ENCODE measurements around the gene AGBL4. TPM values are rescaled to one million over a fixed set of nuclear protein-coding genes. Genes with fewer than 3 reads are reported as not detected.

AGBL4 gene
- total and polyA plus RNA-seq, 2 of the 4 experiments (the other 2 are of a cell fraction) = not detected

GRCh38 chr1:48654606-48655210 is 1369.0 kb downstream of the AGBL4 start:
- intact Hi-C loops (cut with micrococcal nuclease) = no loop called here
- no peak overlapping the region for H3K14ac ChIP-seq (replicated peaks; ENCODE audit: low read depth, low read length)
- H2AK9ac ChIP-seq (replicated peaks; ENCODE audit: low read depth, low read length, poor library complexity) = no peak overlapping the region
- no peaks in the 10 kb centered on the region for H3K36me3 ChIP-seq (ENCODE audit: control insufficient read depth, insufficient read depth, low read length)
- H3K18ac ChIP-seq (ENCODE audit: low read depth, low read length) = no peak overlapping the region
- H3K56ac ChIP-seq (ENCODE audit: extremely low read depth, insufficient read depth, low read length) = no peak overlapping the region
- no peak for DNase-seq
- H3K4me3 ChIP-seq (ENCODE audit: insufficient read depth, low read depth, low read length) = no peak overlapping the region
- H2AFZ ChIP-seq (replicated peaks; ENCODE audit: low read length, poor library complexity) = no peak overlapping the region
- ChIA-PET CTCF (no interaction called here), POLR2A (ENCODE audit: unreplicated experiment) (no interaction called here)
- H4K5ac ChIP-seq (ENCODE audit: low read depth, low read length) = no peak overlapping the region
- H4K8ac ChIP-seq (ENCODE audit: low read depth in 2 of 2, low read length in 2 of 2) = no peak overlapping the region
- no peak overlapping the region for H2BK5ac ChIP-seq (ENCODE audit: low read depth, low read length, poor library complexity, severe bottlenecking)
- H3K4me1 ChIP-seq (ENCODE audit: control insufficient read depth, insufficient read depth, low read length) = no peaks in the 10 kb centered on the region
- no peak overlapping the region for H2BK20ac ChIP-seq (ENCODE audit: low read depth, low read length)
- no peak overlapping the region for H3K4me2 ChIP-seq (ENCODE audit: low read depth, low read length)
- no peaks in the 10 kb centered on the region for H4K20me1 ChIP-seq (ENCODE audit: insufficient read depth, low read length)
- H3K27ac ChIP-seq (ENCODE audit: insufficient read depth, low read length) = no peak overlapping the region
- no peak overlapping the region for H3K9ac ChIP-seq (ENCODE audit: low read depth, low read length)
- no TSS peak for BruUV-seq (replicated peaks)
- H3K79me1 ChIP-seq (ENCODE audit: low read depth in 1 of 2, low read length in 2 of 2) = no peaks in the 10 kb centered on the region
- no peak overlapping the region for H3K4ac ChIP-seq (ENCODE audit: low read depth, low read length)
- no peak overlapping the region for H2AK5ac ChIP-seq (ENCODE audit: low read depth, low read length)
- no peaks in the 10 kb centered on the region for H3K9me3 ChIP-seq (ENCODE audit: control insufficient read depth, insufficient read depth, low read length)
- H2BK15ac ChIP-seq (ENCODE audit: low read depth, low read length) = no peak overlapping the region
- no peaks in the 10 kb centered on the region for H3K9me1 ChIP-seq (ENCODE audit: insufficient read depth, low read length)
- in situ Hi-C loops (cut with MboI; ENCODE audit: low sequenced_read_pairs) = no loop called here
- no peak overlapping the region for H2BK120ac ChIP-seq (ENCODE audit: low read depth, low read length)
- H3K23ac ChIP-seq (ENCODE audit: low read depth, low read length) = no peak overlapping the region
- H3K27me3 ChIP-seq (ENCODE audit: control insufficient read depth, insufficient read depth, low read length) = no peaks in the 10 kb centered on the region
- TF ChIP-seq RCOR1 (IDR thresholded peaks at IDR 0.05; ENCODE audit: insufficient replicate concordance, low read length) (no peak), FOS (IDR thresholded peaks at IDR 0.05; ENCODE audit: low read depth, low read length) (no peak), ELK1 (IDR thresholded peaks at IDR 0.05; ENCODE audit: borderline replicate concordance, low read depth, low read length) (no peak), MAZ (IDR thresholded peaks at IDR 0.05; ENCODE audit: borderline replicate concordance, low read depth, low read length) (no peak), CEBPB (IDR thresholded peaks at IDR 0.05; ENCODE audit: low read depth, low read length) (no peak), RFX5 (IDR thresholded peaks at IDR 0.05; ENCODE audit: low read depth, low read length) (no peak), SMC3 (IDR thresholded peaks at IDR 0.05; ENCODE audit: low read depth, low read length) (no peak), CTCF (conservative IDR thresholded peaks at IDR 0.05; ENCODE audit: low read depth, low read length) (no peak), CHD1 (IDR thresholded peaks at IDR 0.05; ENCODE audit: low read depth, low read length) (no peak), USF2 (IDR thresholded peaks at IDR 0.05; ENCODE audit: low read depth, low read length) (no peak), BHLHE40 (IDR thresholded peaks at IDR 0.05; ENCODE audit: low read depth, low read length) (no peak), MAFK (IDR thresholded peaks at IDR 0.05; ENCODE audit: low read depth, low read length) (no peak), POLR2A (IDR thresholded peaks at IDR 0.05; ENCODE audit: low read depth, low read length) (no peak), RAD21 (IDR thresholded peaks at IDR 0.05; ENCODE audit: low read length) (no peak), NFE2L2 (IDR thresholded peaks at IDR 0.05; ENCODE audit: low read depth, low read length) (no peak), MXI1 (IDR thresholded peaks at IDR 0.05; ENCODE audit: borderline replicate concordance, low read depth, low read length) (no peak)
- no peak for ATAC-seq (ENCODE audit: low read depth)
- no CpG with 5 or more reads among the region's 8 CpGs for WGBS, 2 experiments (ENCODE audit: extremely low coverage in 2 of 2, insufficient read length in 1 of 2)
- no peak overlapping the region for H4K91ac ChIP-seq (ENCODE audit: insufficient read depth, low read depth, low read length)
- dilution Hi-C loops (cut with HindIII; ENCODE audit: low sequenced_read_pairs, unreplicated experiment) = no loop called here
